Measurements from ENCODE around the gene ZNF485.
"Not testable (repeated sequence)": the region's sequence is repeated elsewhere in the genome, so short reads cannot be mapped to it uniquely, and the experiment has no call there.

The ZNF485 gene

GRCh38 chr10:43619368-43619767 lies 13.1 kb downstream of the ZNF485 start:
- H3K4me3 ChIP-seq (ENCODE audit: low read depth, low read length), result no peak overlapping the region
- no peak for DNase-seq (ENCODE audit: low read depth, low spot score)
- POLR2A ChIA-PET, result no interaction called here
- CTCF ChIA-PET, result no interaction called here
- no peak for TF ChIP-seq CTCF (IDR thresholded peaks at IDR 0.05; ENCODE audit: insufficient read depth, low read length, missing control alignments)

- POLR2A ChIA-PET, result no interaction called here
- no peak for TF ChIP-seq CTCF (IDR thresholded peaks at IDR 0.05; ENCODE audit: insufficient read depth, low read length, missing control alignments)
- no peak for DNase-seq (ENCODE audit: low read depth, low spot score)
- H3K4me3 ChIP-seq (ENCODE audit: low read depth, low read length), result no peak overlapping the region
- CTCF ChIA-PET, result interaction anchor here (1.3 kb wide), 1 partner anchor 765 kb away, joined by 3 read pairs; no protein-coding TSS in a partner anchor
Measured at GRCh38 chr10:43622038-43622437, 15.8 kb downstream of the ZNF485 start.

GRCh38 chr10:43623351-43623750 lies 17.1 kb downstream of the ZNF485 start:
- CTCF ChIA-PET, result no interaction called here
- no peak overlapping the region for H3K4me3 ChIP-seq (ENCODE audit: low read depth, low read length)
- POLR2A ChIA-PET, result no interaction called here
- TF ChIP-seq CTCF (IDR thresholded peaks at IDR 0.05; ENCODE audit: insufficient read depth, low read length, missing control alignments), result no peak
- no peak for DNase-seq (ENCODE audit: low read depth, low spot score)

GRCh38 chr10:43627942-43628341 lies 21.7 kb downstream of the ZNF485 start:
- ChIA-PET POLR2A (no interaction called here), CTCF (interaction anchor here (1.3 kb wide), 1 partner anchor 20 kb away, joined by 3 read pairs; no protein-coding TSS in a partner anchor)
- H3K4me3 ChIP-seq (ENCODE audit: low read depth, low read length), result no peak overlapping the region
- TF ChIP-seq CTCF (IDR thresholded peaks at IDR 0.05; ENCODE audit: insufficient read depth, low read length, missing control alignments), result no peak
- no peak for DNase-seq (ENCODE audit: low read depth, low spot score)

- H3K4me3 ChIP-seq (ENCODE audit: low read depth, low read length), result no peak overlapping the region
- POLR2A ChIA-PET, result no interaction called here
- TF ChIP-seq CTCF (IDR thresholded peaks at IDR 0.05; ENCODE audit: insufficient read depth, low read length, missing control alignments), result no peak
- CTCF ChIA-PET, result no interaction called here
- DNase-seq (ENCODE audit: low read depth, low spot score), result no peak
Measured at GRCh38 chr10:43628956-43629355, 22.7 kb downstream of the ZNF485 start.

- H3K4me3 ChIP-seq (ENCODE audit: low read depth, low read length); DNase-seq (ENCODE audit: low read depth, low spot score); POLR2A ChIA-PET; CTCF ChIA-PET: not testable (repeated sequence)
Measured at GRCh38 chr10:43635816-43636215, 29.6 kb downstream of the ZNF485 start.

GRCh38 chr10:43640603-43641002 lies 34.4 kb downstream of the ZNF485 start:
- ChIA-PET CTCF (no interaction called here), POLR2A (no interaction called here)
- no peak overlapping the region for H3K4me3 ChIP-seq (ENCODE audit: low read depth, low read length)
- no peak for TF ChIP-seq CTCF (IDR thresholded peaks at IDR 0.05; ENCODE audit: insufficient read depth, low read length, missing control alignments)
- no peak for DNase-seq (ENCODE audit: low read depth, low spot score)

Measured in AG04449 (cell line).